ENCODE results near the gene GPX3.

DNA sequence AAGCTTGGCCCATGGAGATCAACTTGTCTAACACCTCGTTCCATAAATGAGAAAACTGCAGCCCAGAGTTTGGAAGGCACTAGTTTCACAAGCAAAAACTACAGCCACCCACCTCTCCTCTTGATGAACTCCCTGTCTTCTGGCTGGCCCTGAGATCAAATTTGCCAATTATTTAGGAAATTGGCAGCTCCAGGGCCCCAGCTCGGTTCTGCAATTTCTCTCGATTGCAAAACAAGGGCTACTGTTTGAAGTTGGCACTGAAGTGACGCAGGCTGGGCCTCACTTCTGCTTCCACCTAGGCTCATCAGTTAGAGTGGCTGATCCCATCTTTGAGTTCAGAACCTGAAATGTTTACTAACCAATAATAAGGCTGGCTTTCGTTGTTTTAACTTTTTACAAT lies 3.7 kb upstream of the GPX3 start:
- TF ChIP-seq CTCF (IDR thresholded peaks at IDR 0.05) (no peak), POLR2A (IDR thresholded peaks at IDR 0.05) (no peak)

Measured in testis (tissue), 2 donors.